T-helper 17 cell (primary cell): ENCODE measurements around the gene LSAMP. TPM values are rescaled to one million over a fixed set of nuclear protein-coding genes. Genes with fewer than 3 reads are reported as not detected.

Source experiments
- ATAC-seq: fragments of 150-1000 bp; cut with Tn5 transposase; 2 replicates; pipeline ENCODE4 v1.10.0; 2021; ENCODE audit warnings: mild to moderate bottlenecking, moderate library complexity
- DNase-seq, 3 donors: peaks; one replicate each; pipeline versions ENCODE4 v3.0.0 to v3.0.0-alpha.2; 2020 to 2021
- H3K9me3 ChIP-seq: one replicate; pipeline ENCODE4 v1.7.0; 2013; ENCODE audit warnings: low read length, mild to moderate bottlenecking; ENCODE audit not compliant: control insufficient read depth, poor library complexity, severe bottlenecking
- H3K27ac Mint-ChIP-seq: one replicate; pipeline ENCODE4 v1.8.0; 2022; ENCODE audit warnings: mild to moderate bottlenecking, moderate library complexity, mixed read lengths
- H3K27me3 Mint-ChIP-seq: one replicate; pipeline ENCODE4 v1.8.0; 2022; ENCODE audit warnings: mixed read lengths
- H3K36me3 Mint-ChIP-seq: one replicate; pipeline ENCODE4 v1.8.0; 2022; ENCODE audit warnings: low read depth, mixed read lengths
- H3K4me1 Mint-ChIP-seq: one replicate; pipeline ENCODE4 v1.8.0; 2022; ENCODE audit warnings: mild to moderate bottlenecking, mixed read lengths
- H3K4me3 Mint-ChIP-seq: one replicate; pipeline ENCODE4 v1.8.0; 2022; ENCODE audit warnings: mild to moderate bottlenecking, moderate library complexity, mixed read lengths
- total RNA-seq, 4 donors: library from RNA in 2 of 4; stranded (reverse) in 2 of 4; gene quantifications; one replicate each; pipeline ENCODE4 v1.2.3 and lab custom pipeline; 2022 to 2026

LSAMP gene
- total RNA-seq, 2 donors from 2014 or later, result not detected

- Mint-ChIP-seq H3K4me3 (no peak overlapping the region), H3K4me1 (no peaks in the 10 kb centered on the region), H3K36me3 (no peaks in the 10 kb centered on the region), H3K27me3 (no peaks in the 10 kb centered on the region), H3K27ac (no peak overlapping the region)
- H3K9me3 ChIP-seq, result no peaks in the 10 kb centered on the region
- no peak for ATAC-seq
- DNase-seq, result no peak
These were observed 280.2 kb downstream of the LSAMP start for GRCh38 chr3:116165135-116165534.

- Mint-ChIP-seq H3K4me3 (no peak overlapping the region), H3K36me3 (no peaks in the 10 kb centered on the region), H3K27ac (no peak overlapping the region), H3K4me1 (no peaks in the 10 kb centered on the region), H3K27me3 (no peaks in the 10 kb centered on the region)
- no peak for ATAC-seq
- DNase-seq, result no peak
- no peaks in the 10 kb centered on the region for H3K9me3 ChIP-seq
These were observed 281.2 kb downstream of the LSAMP start for GRCh38 chr3:116164039-116164438.

GRCh38 chr3:116161575-116162525 lies 283.4 kb downstream of the LSAMP start:
- H3K36me3 Mint-ChIP-seq, result no peaks in the 10 kb centered on the region
- ATAC-seq, result no peak
- H3K9me3 ChIP-seq, result no peaks in the 10 kb centered on the region
- no peak for DNase-seq
- H3K4me3 Mint-ChIP-seq, result no peak overlapping the region
- no peak overlapping the region for H3K27ac Mint-ChIP-seq
- H3K4me1 Mint-ChIP-seq, result no peaks in the 10 kb centered on the region
- no peaks in the 10 kb centered on the region for H3K27me3 Mint-ChIP-seq

GRCh38 chr3:116160594-116160993 lies 284.7 kb downstream of the LSAMP start:
- Mint-ChIP-seq H3K36me3 (no peaks in the 10 kb centered on the region), H3K4me1 (no peaks in the 10 kb centered on the region), H3K27ac (no peak overlapping the region), H3K27me3 (no peaks in the 10 kb centered on the region), H3K4me3 (no peak overlapping the region)
- no peaks in the 10 kb centered on the region for H3K9me3 ChIP-seq
- DNase-seq (no peak), ATAC-seq (no peak)

- peaks cover 4% of the 10 kb centered on the region for H3K27me3 Mint-ChIP-seq
These were observed 289.4 kb downstream of the LSAMP start for GRCh38 chr3:116155841-116156240.

GRCh38 chr3:116154389-116154788 lies 290.9 kb downstream of the LSAMP start:
- DNase-seq, result no peak
- H3K9me3 ChIP-seq, result no peaks in the 10 kb centered on the region
- H3K4me3 Mint-ChIP-seq, result no peak overlapping the region
- no peaks in the 10 kb centered on the region for H3K36me3 Mint-ChIP-seq
- no peaks in the 10 kb centered on the region for H3K4me1 Mint-ChIP-seq
- no peak for ATAC-seq
- H3K27me3 Mint-ChIP-seq, result peaks cover 4% of the 10 kb centered on the region
- H3K27ac Mint-ChIP-seq, result no peak overlapping the region

More at GRCh38 chr3:116155841-116156240, 289.4 kb downstream of the LSAMP start:
- ATAC-seq, result no peak
- Mint-ChIP-seq H3K4me3 (no peak overlapping the region), H3K36me3 (no peaks in the 10 kb centered on the region), H3K4me1 (no peaks in the 10 kb centered on the region), H3K27ac (no peak overlapping the region)
- no peaks in the 10 kb centered on the region for H3K9me3 ChIP-seq
- DNase-seq, result no peak

- Mint-ChIP-seq H3K27ac (no peak overlapping the region), H3K36me3 (no peaks in the 10 kb centered on the region), H3K4me3 (no peak overlapping the region), H3K27me3 (peaks cover 4% of the 10 kb centered on the region), H3K4me1 (no peaks in the 10 kb centered on the region)
- H3K9me3 ChIP-seq, result no peaks in the 10 kb centered on the region
- DNase-seq, result no peak
- ATAC-seq, result no peak
These were observed 292.1 kb downstream of the LSAMP start for GRCh38 chr3:116153174-116153573.

- Mint-ChIP-seq H3K4me3 (no peak overlapping the region), H3K4me1 (no peaks in the 10 kb centered on the region), H3K36me3 (no peaks in the 10 kb centered on the region), H3K27ac (no peak overlapping the region), H3K27me3 (peaks cover 4% of the 10 kb centered on the region)
- DNase-seq, result no peak
- H3K9me3 ChIP-seq, result no peaks in the 10 kb centered on the region
- no peak for ATAC-seq
These were observed 294.6 kb downstream of the LSAMP start for GRCh38 chr3:116150655-116151167.

- H3K27ac Mint-ChIP-seq, result no peak overlapping the region
- no peaks in the 10 kb centered on the region for H3K4me1 Mint-ChIP-seq
- no peaks in the 10 kb centered on the region for H3K9me3 ChIP-seq
- H3K36me3 Mint-ChIP-seq, result no peaks in the 10 kb centered on the region
- no peaks in the 10 kb centered on the region for H3K27me3 Mint-ChIP-seq
- DNase-seq, result no peak
- no peak overlapping the region for H3K4me3 Mint-ChIP-seq
- ATAC-seq, result no peak
These were observed 296.1 kb downstream of the LSAMP start for GRCh38 chr3:116148881-116149851.

GRCh38 chr3:116145613-116146012 lies 299.7 kb downstream of the LSAMP start:
- no peak overlapping the region for H3K27ac Mint-ChIP-seq
- H3K36me3 Mint-ChIP-seq, result no peaks in the 10 kb centered on the region
- DNase-seq (no peak), ATAC-seq (no peak)
- no peaks in the 10 kb centered on the region for H3K9me3 ChIP-seq
- H3K27me3 Mint-ChIP-seq, result no peaks in the 10 kb centered on the region
- no peak overlapping the region for H3K4me3 Mint-ChIP-seq
- H3K4me1 Mint-ChIP-seq, result no peaks in the 10 kb centered on the region

- Mint-ChIP-seq H3K36me3 (no peaks in the 10 kb centered on the region), H3K4me1 (no peaks in the 10 kb centered on the region)
These were observed 303.6 kb downstream of the LSAMP start for GRCh38 chr3:116141724-116142123.

GRCh38 chr3:116140100-116140689 lies 305.1 kb downstream of the LSAMP start:
- no peaks in the 10 kb centered on the region for H3K9me3 ChIP-seq
- Mint-ChIP-seq H3K36me3 (no peaks in the 10 kb centered on the region), H3K27ac (no peak overlapping the region), H3K27me3 (no peaks in the 10 kb centered on the region), H3K4me3 (no peak overlapping the region), H3K4me1 (no peaks in the 10 kb centered on the region)
- DNase-seq (no peak), ATAC-seq (no peak)

More at GRCh38 chr3:116141724-116142123, 303.6 kb downstream of the LSAMP start:
- no peak for ATAC-seq
- no peak overlapping the region for H3K4me3 Mint-ChIP-seq
- no peaks in the 10 kb centered on the region for H3K9me3 ChIP-seq
- H3K27ac Mint-ChIP-seq, result no peak overlapping the region
- no peak for DNase-seq
- H3K27me3 Mint-ChIP-seq, result no peaks in the 10 kb centered on the region

GRCh38 chr3:116139641-116140040 lies 305.6 kb downstream of the LSAMP start:
- no peaks in the 10 kb centered on the region for H3K4me1 Mint-ChIP-seq
- H3K27ac Mint-ChIP-seq, result no peak overlapping the region
- H3K9me3 ChIP-seq, result no peaks in the 10 kb centered on the region
- H3K4me3 Mint-ChIP-seq, result no peak overlapping the region
- no peaks in the 10 kb centered on the region for H3K36me3 Mint-ChIP-seq
- no peak for ATAC-seq
- no peaks in the 10 kb centered on the region for H3K27me3 Mint-ChIP-seq
- DNase-seq, result no peak
